OCI-LY3 (cell line): Measurements from ENCODE around the gene CIT.

Experiments
- H2AFZ ChIP-seq: fragments of 200-600, 300-600 bp; shearing (Covaris generic); 2 replicates; pipeline ENCODE4 v1.6.0; 2014; ENCODE audit warnings: antibody characterized with exemption, low read depth, low read length
- H3K27ac ChIP-seq: fragments of 200-600, 300-600 bp; sonication (generic); 2 replicates; pipeline ENCODE4 v1.5.1; 2014; ENCODE audit warnings: mild to moderate bottlenecking, low read length, moderate library complexity, mixed read lengths
- H3K27me3 ChIP-seq: fragments of 200-600, 300-600 bp; sonication (generic); 2 replicates; pipeline ENCODE4 v1.6.1; 2014; ENCODE audit warnings: low read depth, low read length, mixed read lengths
- H3K36me3 ChIP-seq: fragments of 200-600, 300-600 bp; sonication (generic); replicated peaks from 2 replicates; pipeline ENCODE3; 2014; ENCODE audit warnings: low read depth, low read length, mixed read lengths
- H3K4me1 ChIP-seq: fragments of 300-600, 200-600 bp; sonication (generic); 2 replicates; pipeline ENCODE4 v1.6.1; 2014; ENCODE audit warnings: low read length, mixed read lengths
- H3K4me2 ChIP-seq: fragments of 200-600, 300-600 bp; sonication (generic); 2 replicates; pipeline ENCODE4 v1.6.1; 2014; ENCODE audit warnings: low read length, mixed read lengths
- H3K4me3 ChIP-seq: fragments of 300-600, 200-600 bp; sonication (generic); 2 replicates; pipeline ENCODE4 v1.5.1; 2014; ENCODE audit warnings: antibody characterized with exemption, mild to moderate bottlenecking, low read length, moderate library complexity
- H3K79me2 ChIP-seq: fragments of 300-600, 200-600 bp; shearing (Covaris generic); 2 replicates; pipeline ENCODE4 v1.6.1; 2014; ENCODE audit warnings: mild to moderate bottlenecking, low read length, mixed read lengths
- H3K9ac ChIP-seq: fragments of 300-600, 200-600 bp; shearing (Covaris generic); 2 replicates; pipeline ENCODE4 v1.6.0; 2014; ENCODE audit warnings: mild to moderate bottlenecking, low read length, moderate library complexity
- H3K9me3 ChIP-seq: fragments of 200-600, 300-600 bp; shearing (Covaris generic); 2 replicates; pipeline ENCODE4 v1.6.1; 2014; ENCODE audit warnings: low read length, mixed read lengths; ENCODE audit not compliant: insufficient read depth
- H4K20me1 ChIP-seq: fragments of 200-600, 300-600 bp; sonication (generic); 2 replicates; pipeline ENCODE4 v1.6.1; 2016; ENCODE audit warnings: low read length, mixed read lengths; ENCODE audit not compliant: insufficient read depth
- CTCF ChIP-seq: fragments of 200-600, 300-600 bp; sonication (generic); IDR thresholded peaks from 2 replicates; pipeline ENCODE4 v1.5.1; 2014; ENCODE audit warnings: antibody characterized with exemption, low read length, low read depth
- EZH2phosphoT487 ChIP-seq: fragments of 200-600 bp; shearing (Covaris generic); IDR thresholded peaks from 2 replicates; pipeline ENCODE4 v1.6.1; 2018; ENCODE audit warnings: antibody characterized with exemption, mixed run types, low read depth

The CIT gene

DNA sequence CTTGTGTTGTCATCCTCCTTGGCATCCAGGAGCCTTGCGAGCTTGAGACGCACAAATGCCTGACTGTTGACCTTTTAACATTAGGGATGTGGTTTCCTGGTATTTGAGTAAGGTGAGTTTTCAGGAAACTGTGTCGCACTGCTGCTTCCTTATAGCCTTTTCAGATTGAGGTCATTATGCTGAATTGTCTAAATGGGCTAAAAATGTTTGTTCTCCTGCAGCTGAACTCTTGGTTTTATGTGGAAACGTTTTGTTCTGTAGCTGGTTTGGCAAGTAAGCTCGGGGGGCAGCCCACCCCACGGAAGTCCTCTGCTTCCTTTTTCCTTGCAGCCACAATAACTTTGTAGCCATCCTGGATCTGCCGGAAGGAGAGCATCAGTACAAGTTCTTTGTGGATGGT lies 203.5 kb downstream of the CIT start:
- H3K9ac ChIP-seq, result no peak overlapping the region
- H3K4me2 ChIP-seq, result no peak overlapping the region
- H3K4me1 ChIP-seq, result 0 out of 2 replicates have a peak, but pooled peaks cover 4% of the 10 kb centered on the region
- H3K4me3 ChIP-seq, result no peak overlapping the region
- H3K36me3 ChIP-seq, result peaks cover 70% of the 10 kb centered on the region
- no peaks in the 10 kb centered on the region for H4K20me1 ChIP-seq
- no peaks in the 10 kb centered on the region for H3K27me3 ChIP-seq
- H2AFZ ChIP-seq, result no peak overlapping the region
- TF ChIP-seq EZH2phosphoT487 (no peak), CTCF (no peak)
- no peaks in the 10 kb centered on the region for H3K9me3 ChIP-seq
- no peak overlapping the region for H3K27ac ChIP-seq
- peaks cover 30% of the 10 kb centered on the region for H3K79me2 ChIP-seq

DNA sequence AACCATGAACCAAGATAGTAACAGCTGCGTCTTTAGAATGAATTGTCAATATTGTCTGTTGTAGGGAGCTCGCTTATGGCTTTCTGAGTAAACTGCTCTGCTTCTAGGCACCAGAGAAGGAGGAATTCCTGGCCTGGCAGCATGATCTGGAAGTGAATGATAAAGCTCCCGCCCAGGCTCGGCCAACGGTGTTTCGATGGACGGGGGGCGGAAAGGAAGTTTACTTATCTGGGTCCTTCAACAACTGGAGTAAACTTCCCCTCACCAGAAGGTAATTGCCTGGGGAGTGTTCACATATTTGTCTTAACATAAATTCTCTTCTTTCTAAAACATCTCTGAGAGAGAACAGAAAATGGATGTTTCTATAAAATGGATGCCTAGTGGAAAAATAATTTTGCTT lies 204.9 kb downstream of the CIT start:
- no peaks in the 10 kb centered on the region for H4K20me1 ChIP-seq

DNA sequence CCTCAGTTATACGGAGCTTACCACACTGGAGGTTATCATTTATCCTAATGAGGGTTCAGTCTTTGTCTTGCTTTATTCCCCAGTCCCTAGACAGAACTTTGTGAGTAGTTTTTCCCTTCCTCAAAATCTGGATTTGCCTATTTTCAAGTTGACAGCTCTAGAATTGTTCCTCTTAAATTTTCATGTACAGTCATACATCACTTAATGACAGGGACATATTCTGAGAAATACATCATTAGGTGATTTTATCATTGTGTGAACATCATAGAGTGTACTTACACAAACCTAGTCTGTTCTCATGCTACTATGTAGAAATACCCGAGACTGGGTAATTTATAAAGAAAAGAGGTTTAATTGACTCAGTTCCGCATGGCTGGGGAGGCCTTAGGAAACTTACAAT lies 206.1 kb downstream of the CIT start:
- Histone ChIP-seq H3K4me3 (no peak overlapping the region), H3K4me1 (peaks cover 17% of the 10 kb centered on the region), H3K36me3 (peaks cover 48% of the 10 kb centered on the region), H3K79me2 (peaks cover 39% of the 10 kb centered on the region), H3K4me2 (no peak overlapping the region), H4K20me1 (no peaks in the 10 kb centered on the region), H3K27ac (no peak overlapping the region), H3K9ac (no peak overlapping the region), H3K9me3 (no peaks in the 10 kb centered on the region), H3K27me3 (no peaks in the 10 kb centered on the region), H2AFZ (no peak overlapping the region)
- no peak for TF ChIP-seq EZH2phosphoT487
- no peak for TF ChIP-seq CTCF

More for the DNA sequence above, 204.9 kb downstream of the CIT start:
- Histone ChIP-seq H3K36me3 (peaks cover 59% of the 10 kb centered on the region), H3K9me3 (no peaks in the 10 kb centered on the region), H3K79me2 (peaks cover 39% of the 10 kb centered on the region), H3K4me2 (no peak overlapping the region), H3K4me1 (peaks cover 6% of the 10 kb centered on the region), H3K27me3 (no peaks in the 10 kb centered on the region), H3K27ac (no peak overlapping the region), H3K9ac (no peak overlapping the region), H2AFZ (no peak overlapping the region), H3K4me3 (no peak overlapping the region)
- TF ChIP-seq CTCF (no peak), EZH2phosphoT487 (no peak)

GRCh38 chr12:119669744-119670472 lies 207.2 kb downstream of the CIT start:
- Histone ChIP-seq H3K9ac (no peak overlapping the region), H4K20me1 (no peaks in the 10 kb centered on the region), H3K79me2 (peaks cover 39% of the 10 kb centered on the region), H3K36me3 (peaks cover 41% of the 10 kb centered on the region), H3K4me2 (no peak overlapping the region), H3K4me1 (peaks cover 20% of the 10 kb centered on the region), H2AFZ (no peak overlapping the region), H3K9me3 (no peaks in the 10 kb centered on the region), H3K4me3 (no peak overlapping the region), H3K27ac (no peak overlapping the region), H3K27me3 (no peaks in the 10 kb centered on the region)
- TF ChIP-seq EZH2phosphoT487 (no peak), CTCF (no peak)
